DMS53 (cell line): ENCODE results near the gene RELA.

ENCODE experiments used
- DNase-seq: peaks from one replicate; lab custom pipeline; 2025; lab: John Stamatoyannopoulos, UW

RELA gene

DNA sequence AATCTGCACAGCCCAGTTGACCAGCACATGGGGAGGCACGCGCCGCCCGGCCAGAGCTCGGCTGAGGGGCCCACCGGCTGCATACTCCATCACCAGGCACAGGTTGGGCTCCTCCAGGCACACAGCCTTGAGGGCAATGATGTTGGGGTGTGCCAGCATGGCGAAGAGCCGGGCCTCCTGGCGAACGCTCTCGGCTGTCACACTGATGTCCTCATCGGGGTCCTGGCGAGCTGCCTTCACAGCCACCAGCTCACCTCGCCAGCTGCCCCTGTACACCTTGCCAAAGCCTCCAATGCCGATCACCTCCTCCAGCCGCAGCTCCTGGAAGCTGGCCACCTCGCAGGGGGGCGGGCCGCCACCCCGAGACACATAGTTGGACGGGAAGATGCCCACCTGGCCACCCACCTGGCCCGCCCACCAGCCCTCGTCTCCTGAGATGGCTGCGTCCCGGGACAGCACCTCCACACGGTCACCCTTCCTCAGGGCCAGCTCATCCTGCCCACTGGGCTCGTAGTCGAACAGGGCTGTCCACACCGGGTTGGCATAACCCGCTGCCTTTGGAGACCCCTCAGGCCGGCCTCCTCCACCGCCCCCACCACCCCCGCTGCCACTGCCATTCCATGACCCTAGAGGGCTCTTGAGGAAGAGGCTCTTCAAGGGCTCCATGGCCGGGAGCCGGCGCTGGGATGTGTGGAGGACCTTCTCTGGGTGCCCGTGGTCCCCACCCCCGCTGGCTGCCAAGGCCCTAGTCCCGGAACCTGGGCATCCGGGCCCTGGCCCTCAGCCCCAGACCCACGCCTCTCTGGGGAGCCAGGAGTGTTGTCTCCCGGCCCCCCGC lies 49.4 kb downstream of the RELA start:
- peak; percentile 61 for DNase-seq

DNA sequence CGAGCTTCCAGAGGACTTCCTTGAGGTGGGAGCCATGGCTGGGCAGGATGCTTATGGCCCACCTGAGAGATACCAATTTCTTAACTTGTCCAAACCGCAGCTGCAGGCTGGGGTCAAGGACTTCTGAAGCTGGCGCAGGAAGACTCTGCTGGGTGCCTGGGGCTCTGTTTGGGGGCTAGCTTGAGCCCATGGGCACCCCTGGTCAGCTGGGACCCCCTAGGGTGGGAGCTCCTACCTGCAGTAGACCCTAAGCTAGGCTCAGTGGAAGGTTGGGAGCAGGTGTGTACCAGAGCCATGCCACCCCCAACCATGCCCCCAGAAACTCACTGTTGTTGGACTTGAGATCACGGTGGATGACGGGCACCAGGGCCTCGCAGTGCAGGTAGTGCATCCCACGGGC lies 50.0 kb downstream of the RELA start:
- DNase-seq = no peak

DNA sequence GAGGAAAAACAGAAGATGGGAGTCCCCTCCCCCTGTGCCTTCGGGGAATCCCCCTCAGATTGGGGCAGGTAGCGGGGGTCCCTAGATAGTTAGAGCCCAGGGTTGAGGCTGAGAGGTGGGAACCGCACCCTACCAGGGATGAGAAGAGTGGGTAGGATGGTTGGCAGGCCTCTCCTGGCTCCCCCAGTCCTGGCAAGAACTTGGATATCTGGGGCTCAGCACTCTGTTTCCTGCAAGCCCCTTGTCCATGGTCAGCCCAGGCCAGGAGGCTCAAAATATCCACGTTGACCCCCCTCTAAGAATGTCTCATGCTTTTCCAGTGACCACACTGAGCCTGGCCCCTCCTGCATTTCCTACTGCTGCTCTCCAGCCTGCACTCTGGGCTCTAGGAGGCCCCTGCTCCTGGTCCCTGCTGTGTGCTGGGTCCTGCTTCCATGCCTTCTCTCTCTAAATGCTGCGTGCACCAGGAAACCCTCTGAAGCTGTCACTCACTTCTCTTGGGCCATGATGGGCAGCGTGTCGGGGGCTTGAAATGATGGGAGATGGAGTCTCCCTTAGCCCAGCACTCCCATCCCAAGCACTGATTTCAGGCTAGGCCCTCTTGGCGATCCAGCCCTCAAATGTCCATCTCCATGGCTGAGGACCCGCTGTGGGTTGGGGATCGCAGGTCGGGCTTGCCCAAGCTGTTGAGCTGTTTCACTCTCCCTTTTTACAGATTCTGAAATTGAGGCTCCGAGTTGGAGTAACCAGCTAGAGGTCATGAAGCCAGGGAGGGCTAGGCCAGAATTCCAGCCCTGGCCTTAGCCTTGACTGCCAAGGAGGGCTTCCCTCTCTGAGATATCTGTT lies 50.7 kb downstream of the RELA start:
- no peak for DNase-seq

DNA sequence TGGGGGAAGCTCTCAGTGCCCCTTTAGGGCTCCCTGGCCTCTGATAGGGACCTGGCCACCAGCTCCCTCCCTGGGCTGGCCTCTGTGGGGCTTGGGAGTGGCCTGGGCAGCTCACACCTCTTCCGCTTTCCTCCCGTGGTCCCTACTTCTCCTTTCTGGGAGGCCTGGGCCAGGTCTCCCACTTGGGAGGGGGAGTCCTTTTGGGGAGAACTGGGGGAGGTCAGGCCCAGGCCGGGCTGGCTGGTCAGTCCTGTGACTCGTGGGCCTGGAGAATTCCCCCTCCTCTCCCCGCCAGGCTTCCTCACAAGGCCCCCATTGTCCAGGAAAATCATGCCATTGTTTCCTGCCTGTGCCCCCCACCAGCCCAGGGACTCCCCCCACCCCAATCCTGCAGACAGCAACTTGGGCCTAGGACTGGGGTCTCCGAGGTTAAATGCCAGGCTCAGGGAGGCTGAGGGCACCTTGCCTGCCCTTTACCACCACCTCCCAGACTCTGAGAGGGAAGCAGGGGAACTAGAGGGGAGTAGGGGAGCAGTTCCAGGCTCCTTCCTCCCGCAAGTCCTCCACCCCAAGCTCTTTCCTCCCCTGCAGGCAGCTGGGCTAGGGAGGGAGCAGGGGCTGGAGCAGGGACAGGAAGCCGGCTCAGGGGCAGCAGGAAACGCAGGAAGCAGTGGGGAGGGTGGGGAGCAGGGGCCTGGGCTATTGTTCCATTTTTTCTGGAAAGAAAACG lies 51.5 kb downstream of the RELA start:
- DNase-seq = no peak

DNA sequence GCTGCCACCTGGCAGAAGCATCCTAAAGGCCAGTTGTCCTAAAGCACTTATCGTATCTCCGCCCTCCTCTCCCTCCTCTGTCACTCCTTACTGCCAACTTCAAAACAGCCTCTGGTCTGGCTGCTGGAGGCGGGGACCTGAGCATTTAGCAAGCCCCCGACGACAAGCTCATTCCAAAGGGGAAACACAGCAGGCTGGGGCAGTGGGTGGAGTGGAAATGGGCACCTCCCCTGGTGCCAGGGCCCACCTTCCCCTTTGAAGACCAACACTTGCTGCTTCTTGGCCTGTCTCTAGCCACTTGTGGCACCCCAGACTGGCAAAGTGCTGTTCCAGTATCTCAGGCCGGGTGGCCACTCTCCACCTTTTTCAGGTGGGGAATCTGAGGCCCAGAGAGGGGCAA lies 52.3 kb downstream of the RELA start:
- DNase-seq = no peak

DNA sequence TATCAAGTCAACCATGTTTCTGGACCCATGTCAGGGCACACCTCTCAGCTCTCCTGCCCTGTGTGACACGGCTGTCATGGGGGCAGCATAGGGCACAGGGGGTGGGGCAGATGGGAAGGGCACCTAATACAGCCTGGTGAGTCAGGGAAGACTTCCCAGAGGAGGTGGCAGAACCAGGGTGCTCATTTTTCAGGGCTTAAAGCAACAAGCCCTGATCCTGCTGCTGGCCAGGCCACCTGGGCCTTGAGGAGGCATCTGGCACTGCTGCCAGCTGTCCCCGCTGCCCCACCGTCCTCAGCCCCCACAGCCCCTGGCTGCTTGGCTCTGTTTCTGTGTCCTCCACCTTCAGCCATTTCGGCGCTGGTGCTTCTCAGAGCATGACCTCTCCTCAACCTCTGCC lies 53.1 kb downstream of the RELA start:
- no peak for DNase-seq

DNA sequence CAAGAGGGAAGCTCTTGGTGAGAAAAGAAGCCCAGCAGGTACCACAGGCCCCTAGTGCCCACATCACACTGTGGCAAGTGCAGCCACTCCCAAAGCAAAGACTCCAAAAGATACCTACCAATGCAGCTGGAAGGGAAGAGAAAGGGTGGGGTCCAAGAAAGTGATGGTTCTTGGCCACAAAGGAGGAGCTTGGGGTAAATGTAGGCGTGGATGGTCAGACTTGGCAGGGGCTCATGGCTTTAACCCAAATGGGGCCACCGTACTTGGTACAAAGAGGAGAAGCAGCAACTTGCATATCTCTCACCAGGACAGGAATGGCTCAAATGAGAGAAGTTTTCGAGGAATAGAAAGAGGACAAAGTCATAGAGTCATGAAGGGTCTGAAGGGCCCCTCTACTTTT lies 53.5 kb downstream of the RELA start:
- no peak for DNase-seq

DNA sequence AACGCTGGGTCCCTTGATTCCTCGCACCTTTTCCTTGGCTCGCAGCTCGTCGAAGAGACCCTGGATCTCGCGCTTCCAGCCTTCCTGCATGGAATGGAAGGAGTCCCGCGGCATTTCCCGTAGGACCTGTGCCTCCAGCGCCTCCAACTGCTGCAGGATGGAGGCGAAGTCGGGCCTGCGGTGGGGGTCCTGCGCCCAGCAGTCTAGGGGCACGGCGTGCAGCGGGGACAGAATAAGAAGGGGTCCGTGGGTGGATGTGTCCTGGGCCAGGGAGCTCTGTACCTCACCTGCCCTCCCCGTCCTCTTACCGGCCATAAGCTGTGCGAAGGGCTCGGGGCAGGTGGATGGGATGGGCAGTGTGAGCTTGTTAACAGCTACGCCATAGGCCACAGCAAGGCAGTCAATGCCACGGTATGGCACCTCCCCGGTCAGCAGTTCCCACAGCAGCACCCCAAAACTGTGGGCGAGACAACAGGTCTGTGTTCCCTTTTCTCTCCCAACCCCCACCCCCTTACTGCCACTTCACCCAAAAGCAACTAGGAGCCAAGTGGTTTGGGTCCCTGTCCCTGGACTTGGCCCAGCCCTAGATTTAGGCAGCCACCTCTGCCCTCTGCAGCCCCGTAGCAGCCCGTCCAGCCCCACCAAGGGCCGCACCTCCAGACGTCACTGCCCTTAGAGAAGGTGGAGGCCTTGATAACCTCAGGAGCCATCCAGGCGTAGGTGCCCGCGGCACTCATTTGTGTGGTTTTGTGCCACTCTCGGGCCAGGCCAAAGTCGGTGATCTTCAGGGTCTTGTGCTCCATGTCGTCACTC lies 54.9 kb downstream of the RELA start:
- DNase-seq = no peak

DNA sequence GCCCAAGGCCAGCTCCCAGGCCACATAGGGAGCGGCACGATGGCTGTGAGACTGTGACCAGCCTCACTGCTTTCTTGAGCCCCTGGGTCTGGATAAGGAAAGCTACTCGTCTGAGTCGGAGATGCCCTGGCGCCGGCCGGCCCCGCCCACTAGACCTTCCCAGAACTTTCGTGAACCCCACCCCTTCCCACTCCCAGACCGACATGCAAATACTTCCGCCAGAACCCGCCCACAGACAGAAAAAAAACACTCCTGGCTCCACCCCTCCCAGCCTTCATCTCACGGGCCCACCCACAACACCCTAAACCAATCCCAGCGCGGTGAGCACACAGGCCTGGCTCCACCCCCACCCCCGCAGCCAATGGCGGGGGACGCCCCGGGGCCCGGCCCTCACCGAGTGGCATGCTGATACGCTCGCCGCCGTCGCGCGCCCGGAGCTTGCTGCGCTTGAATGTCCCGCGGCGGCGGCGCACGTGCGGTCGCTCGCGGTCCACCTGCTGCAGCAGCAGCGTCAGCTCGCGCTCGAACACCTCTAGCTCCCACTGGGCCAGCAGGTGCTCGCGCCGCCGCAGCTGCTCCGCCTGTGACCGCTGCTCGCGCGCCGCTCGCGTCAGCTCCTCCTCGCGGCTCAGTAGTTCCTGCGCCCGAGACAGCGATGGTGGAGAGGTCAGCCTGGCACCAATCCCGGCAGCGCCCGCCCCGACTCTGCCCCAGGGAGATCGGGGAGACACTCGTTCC lies 55.7 kb downstream of the RELA start:
- peak; percentile 90 for DNase-seq

DNA sequence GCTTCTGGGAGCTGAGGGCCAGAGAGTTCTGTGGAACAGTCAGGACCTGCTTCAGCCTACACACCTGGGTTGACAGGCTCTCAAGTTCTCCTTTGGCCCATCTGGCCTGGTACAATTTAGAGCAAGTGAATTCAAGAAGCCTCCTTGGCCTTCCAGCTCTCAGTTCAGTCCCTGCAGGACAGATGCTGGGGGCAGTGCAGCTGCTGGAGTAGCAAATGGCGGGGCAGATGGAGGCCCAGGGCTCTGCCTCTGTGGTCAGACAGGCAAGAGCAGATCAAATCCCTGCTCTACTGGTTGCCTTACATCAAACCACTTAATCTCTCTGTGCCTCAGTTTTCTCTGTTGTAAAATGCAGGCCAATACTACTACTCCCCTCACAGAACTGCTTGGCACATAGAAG lies 58.5 kb downstream of the RELA start:
- no peak for DNase-seq
